GM19023 (cell line): ENCODE results near the gene CDH23.

Experiments
- ATAC-seq: cut with Tn5 transposase; IDR thresholded peaks from one replicate; pipeline ENCODE4 v1.9.1; 2021; ENCODE audit warnings: mild to moderate bottlenecking, moderate library complexity; ENCODE audit not compliant: unreplicated experiment

The CDH23 gene

DNA sequence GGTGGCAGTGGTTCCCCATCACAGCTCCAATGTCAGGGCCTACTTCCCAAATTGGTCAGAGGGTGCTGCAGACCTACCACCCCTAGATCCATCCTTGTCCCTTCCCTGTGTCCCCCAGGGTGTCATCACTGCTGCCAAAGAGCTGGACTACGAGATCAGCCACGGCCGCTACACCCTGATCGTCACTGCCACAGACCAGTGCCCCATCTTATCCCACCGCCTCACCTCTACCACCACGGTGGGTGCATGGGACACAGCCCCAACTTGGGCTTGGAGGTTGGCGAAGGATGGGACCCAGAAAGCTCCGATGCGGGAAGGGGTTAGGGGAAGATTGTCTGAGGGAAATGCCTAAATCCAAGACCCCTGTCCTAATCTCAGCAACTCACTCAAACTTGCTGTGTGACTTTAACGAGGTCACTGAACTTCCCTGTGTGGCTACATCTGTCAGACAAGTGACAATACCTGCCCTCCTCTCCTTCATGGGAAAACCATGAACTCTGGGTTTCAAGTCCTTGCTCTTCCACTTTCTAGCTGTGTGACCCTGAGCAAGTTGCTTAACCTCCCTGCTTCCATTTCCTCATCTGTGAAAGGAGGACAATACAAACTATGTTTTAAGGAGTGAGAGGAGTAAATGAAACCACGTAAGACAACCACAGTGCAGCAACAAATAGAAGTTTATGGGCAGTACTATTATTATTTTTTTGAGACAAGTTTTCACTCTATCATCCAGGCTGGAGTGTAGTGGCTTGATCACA, 381.5 kb downstream of the CDH23 start:
- no peak for ATAC-seq

DNA sequence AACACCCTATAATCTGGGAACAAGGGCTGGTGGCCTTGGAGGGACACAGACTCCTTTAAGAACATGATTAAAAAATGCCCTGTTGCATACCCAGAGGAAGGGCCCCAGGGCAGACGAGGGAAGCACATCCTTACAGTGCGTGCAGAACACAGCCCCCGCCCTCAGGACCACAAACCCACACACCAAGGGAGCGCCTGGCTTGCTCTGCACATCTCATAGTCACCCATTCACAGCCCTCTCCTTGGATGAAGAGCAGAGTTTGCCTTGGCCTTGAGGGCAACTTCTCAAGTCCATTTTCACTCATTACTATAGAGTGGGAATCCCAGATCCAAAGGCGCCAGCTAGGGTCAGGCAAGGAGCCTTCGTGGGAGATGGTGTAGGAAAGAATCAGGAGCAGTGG, 382.9 kb downstream of the CDH23 start:
- ATAC-seq: no peak

DNA sequence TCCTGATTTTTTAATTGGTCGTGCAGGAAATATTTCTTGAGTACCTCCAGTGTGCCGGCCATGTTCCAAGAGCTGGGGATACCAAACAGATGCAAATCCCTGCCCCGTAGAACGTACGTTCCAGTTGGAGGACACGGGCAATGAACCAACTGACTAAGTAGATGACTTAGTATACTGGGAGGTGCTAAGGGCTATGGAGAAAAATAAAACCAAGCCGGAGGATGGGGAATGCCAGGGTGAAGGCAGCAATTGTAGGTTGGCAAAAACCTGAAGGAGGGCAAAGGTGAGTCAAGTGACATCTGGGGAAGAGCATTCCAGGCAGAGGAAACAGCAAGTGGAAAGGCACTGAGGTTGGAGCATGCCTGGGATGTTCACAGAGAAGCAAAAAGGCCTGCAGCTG, 383.4 kb downstream of the CDH23 start:
- ATAC-seq: no peak

GRCh38 chr10:71780719-71781118, 384.0 kb downstream of the CDH23 start:
- no peak for ATAC-seq

- no peak for ATAC-seq
Measured at GRCh38 chr10:71782221-71782916, 385.6 kb downstream of the CDH23 start.

- ATAC-seq: no peak
Measured at GRCh38 chr10:71782917-71783490, 386.3 kb downstream of the CDH23 start.

DNA sequence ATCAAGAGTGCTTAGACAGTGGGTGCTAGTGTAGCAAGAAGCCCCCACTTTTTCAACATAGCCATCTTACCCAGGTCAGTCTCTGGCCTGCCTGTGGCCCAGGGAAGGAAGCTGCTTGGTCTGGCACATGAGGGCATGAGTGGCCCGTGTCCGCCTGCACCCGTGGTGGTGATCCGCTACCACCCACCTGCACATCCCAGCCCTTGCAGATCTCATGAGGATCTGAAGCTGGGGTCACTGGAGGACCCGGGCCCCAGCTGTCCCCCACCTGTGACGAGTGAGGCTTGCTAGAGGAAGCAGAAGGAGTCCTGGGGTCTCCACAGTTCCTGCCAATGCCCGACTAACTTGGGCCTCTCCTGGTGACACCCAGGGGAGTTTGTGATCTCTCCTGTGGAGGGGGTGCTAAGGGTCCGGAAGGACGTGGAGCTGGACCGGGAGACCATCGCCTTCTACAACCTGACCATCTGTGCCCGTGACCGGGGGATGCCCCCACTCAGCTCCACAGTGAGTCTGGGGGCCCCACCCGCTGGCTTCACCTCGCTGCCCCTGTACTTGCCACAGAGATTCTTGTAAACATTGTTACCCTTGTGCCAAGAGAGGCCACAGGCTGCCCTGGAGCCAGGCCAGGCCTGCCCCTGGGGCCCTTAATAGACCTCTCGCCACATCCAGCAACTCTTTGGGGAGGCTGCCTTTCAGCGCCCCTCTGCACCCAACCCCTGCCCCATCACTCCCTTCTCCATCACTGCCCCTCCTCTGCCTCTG, 387.4 kb downstream of the CDH23 start:
- ATAC-seq: no peak

DNA sequence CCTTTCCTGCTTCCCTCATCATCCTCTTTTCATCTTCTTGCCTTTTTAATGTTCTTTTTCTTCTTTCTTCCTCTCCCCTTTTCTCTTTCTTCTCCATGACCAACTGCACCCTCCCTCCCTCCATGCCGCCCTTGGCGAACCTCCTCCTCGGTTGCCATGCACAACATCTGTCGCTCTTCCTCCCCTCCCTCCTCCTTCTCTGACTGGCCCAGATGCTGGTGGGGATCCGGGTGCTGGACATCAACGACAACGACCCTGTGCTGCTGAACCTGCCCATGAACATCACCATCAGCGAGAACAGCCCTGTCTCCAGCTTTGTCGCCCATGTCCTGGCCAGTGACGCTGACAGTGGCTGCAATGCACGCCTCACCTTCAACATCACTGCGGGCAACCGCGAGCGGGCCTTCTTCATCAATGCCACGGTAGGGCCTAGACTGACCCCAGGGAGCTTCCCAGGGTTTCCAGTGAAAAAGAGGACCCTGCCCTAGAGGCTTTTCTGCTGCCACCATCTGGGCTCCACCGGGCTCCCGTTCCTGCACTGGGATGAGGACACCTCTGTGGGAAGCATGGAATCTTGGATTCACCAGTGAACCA, 388.1 kb downstream of the CDH23 start:
- ATAC-seq: no peak

DNA sequence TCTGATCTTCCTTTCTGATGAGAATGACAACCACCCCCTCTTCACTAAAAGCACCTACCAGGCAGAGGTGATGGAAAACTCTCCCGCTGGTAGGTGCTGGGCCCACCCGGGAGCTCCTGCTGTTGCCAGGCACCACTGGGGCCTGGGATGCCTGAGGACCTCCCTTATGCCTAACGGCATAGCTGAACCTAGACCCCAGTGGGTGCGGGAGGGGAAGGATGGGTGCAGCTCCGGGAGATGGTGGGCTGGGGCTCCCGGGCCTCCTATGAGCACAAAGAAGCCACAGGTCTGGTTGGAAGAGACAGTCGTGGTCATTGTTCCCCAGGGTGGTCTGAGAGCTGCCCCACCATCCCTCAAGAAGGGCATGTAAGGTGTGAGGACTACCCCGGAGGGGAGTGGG, 392.2 kb downstream of the CDH23 start:
- ATAC-seq: no peak

- ATAC-seq: no peak
Measured at GRCh38 chr10:71789871-71790270, 393.2 kb downstream of the CDH23 start.

DNA sequence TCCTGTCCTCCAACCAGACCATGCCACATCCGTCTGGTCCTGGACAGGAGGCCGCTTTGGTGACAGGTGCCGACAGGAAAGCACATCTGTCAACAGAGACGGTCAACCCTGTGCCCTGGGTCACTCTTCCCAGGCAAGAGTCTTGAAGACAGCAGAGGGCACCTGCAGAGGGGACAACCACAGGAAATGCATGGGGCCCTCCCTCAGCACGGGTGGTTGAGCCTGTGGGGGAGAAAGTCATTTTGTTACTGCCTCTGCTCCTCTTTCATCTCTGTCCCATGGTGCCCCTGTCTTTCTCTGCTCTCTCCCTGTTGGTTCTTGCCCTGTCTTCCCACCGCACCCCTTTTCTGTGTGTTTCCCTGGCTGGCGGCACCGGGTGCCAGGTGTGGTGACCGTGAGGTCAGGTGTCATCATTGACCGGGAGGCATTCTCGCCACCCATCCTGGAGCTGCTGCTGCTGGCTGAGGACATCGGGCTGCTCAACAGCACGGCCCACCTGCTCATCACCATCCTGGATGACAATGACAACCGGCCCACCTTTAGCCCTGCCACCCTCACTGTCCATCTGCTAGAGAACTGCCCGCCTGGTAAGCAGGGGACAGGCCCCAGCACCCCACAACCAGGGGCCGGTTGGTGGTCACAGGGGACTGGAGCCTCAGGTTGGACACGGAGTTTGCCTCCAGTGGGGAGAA, 394.2 kb downstream of the CDH23 start:
- ATAC-seq: no peak

DNA sequence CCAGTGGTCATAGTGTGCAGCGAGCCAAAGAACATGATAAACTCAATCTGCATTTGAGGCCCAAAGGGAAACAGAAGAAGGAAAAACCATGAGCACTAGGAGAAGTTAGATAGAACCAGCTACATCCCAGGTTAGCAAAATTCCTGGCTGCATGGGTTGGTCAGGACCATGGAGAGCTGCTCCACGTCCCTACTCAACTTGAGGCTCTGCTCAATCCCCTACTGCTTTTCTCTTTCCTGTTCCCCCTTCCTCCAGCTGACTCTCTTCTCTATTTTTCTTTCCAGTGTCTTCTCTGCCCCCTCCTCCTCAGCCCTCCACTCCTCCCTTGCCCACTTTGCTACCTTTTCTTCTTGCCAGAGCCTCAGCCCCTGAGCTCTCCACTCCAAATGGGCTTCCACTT, 398.5 kb downstream of the CDH23 start:
- no peak for ATAC-seq

- no peak for ATAC-seq
Measured at GRCh38 chr10:71796749-71797405, 400.2 kb downstream of the CDH23 start.

DNA sequence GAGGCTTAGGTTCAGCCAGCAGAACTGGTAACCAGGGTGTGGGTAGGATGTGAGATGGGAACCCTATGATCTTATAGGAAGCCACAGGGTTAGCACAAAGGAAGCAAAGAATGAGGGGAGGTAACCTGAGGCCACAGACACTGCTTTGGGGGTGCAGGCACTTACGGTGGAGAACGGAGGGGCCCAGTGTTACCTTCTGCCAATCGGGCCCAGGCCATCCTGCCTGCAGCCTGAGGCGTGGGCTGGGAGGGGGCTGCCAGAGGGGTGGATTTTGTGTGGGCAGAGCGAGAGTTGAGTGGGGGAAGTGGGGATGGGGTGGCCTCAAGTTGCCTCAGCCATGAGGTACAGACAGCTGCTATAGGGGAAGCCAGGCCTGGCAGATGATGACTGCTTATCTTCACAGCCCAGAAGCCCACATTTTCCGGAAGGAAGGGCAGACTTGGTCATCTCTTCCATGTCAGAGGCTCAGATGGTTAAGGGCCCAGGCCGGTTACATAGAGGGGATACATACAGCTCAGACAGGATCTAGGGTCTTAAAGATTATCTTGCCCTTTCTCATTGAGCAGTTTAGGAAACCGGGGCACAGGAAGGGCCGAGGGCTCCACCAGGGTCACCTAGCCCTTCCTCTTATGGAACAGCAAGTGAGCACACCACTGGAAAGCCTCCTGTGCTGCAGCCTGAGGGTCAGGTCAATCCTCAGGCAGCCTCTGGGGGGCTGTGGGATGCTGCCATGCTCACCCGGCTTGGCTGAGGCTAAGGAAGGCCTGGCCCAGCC, 401.0 kb downstream of the CDH23 start:
- no peak for ATAC-seq

- ATAC-seq: no peak
Measured at GRCh38 chr10:71798308-71798624, 401.5 kb downstream of the CDH23 start.

DNA sequence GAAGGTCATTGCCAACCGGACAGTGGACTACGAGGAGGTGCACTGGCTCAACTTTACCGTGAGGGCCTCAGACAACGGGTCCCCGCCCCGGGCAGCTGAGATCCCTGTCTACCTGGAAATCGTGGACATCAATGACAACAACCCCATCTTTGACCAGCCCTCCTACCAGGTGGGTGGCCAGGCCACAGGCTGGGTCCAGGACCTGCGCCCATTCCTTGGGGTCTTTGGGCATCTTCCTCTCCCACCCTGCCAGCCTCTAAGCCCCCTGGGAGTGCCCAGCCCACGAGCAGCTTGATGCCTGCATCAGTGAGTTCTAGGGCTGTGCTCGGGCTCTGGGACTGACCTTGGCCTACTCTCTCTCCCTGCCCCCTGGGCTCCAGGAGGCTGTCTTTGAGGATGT, 402.4 kb downstream of the CDH23 start:
- no peak for ATAC-seq

DNA sequence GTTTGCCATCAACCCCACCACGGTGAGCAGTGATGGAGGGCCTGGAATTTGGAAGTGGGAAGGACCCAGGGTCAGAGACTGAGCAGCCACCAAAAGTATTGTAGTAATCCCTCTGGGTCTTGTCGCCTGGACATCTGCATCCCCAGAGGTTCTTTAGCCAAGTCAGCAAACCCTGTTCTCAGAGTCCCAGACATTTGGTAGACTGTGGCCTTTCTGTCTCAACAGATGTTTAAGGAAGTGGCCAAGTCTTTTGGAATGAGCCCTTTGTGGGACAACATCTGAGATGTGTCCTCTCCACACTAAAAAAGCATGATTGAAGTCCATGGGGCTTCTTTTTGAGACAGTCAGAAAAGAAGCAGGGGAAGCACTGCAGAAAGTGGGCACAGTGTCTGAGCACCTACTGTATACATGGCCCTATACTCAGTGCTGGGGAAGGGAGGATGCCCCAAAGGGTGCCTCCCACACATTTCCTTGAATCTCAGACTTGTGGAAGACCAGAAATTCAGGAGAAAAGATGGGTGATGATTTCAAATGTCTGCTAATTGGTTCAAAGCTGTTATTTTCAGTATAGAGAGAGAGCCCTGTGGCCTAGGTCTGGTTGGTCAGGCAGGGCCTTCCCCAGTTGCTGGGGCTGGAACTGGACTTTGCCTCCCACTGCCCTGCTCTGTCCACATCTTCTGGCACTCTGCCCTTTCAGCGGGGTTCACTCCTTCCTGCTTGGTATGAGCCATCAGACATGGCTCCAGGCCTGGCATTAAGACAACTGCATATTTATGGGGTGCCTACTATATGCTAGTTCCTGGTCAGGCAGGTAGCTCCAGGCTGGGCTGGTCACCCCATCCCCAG, 403.1 kb downstream of the CDH23 start:
- ATAC-seq: no peak

DNA sequence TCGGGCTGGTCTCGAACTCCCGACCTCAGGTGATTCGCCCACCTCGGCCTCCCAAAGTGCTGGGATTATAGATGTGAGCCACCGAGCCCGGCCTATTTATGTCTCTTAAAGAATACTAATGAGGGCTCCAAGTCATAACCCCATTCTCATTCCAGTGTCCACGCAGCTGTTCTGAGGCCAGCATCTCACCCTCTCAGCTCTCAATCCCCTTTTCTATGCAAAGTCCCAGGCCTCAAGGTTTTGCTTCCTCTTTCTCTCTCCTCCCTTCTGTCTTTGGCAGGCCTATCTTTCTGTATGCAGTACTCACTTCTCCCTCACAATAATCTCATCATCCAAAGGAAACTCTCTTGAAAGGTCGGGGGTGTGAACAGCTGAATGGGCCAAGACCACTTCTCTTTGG, 404.6 kb downstream of the CDH23 start:
- ATAC-seq: peak; percentile 86

GRCh38 chr10:71802235-71802634, 405.5 kb downstream of the CDH23 start:
- ATAC-seq: no peak
